Measurements from ENCODE around the gene ACP3.
"Not testable (repeated sequence)": the region's sequence is repeated elsewhere in the genome, so short reads cannot be mapped to it uniquely, and the experiment has no call there.

The ACP3 gene

DNA sequence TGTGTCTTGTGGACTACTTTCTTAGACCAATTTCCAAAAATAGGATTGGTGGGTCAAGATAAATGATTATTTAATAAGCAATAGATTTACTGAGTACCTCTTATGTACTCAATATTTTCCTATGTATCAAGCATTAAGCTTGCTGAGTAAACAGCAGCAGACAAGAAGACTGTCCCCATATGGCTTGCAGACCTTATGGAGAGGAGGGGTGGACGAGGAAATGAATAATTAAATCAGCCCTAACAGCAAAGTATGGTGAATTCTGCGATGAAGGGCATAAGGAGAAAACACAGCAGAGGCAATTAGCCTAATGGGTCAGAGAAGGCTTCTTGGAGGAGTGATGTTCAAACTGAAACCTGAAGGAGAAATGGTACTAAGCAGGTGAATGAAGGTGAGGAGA lies 45.1 kb downstream of the ACP3 start:
- TF ChIP-seq, protein P1, sequence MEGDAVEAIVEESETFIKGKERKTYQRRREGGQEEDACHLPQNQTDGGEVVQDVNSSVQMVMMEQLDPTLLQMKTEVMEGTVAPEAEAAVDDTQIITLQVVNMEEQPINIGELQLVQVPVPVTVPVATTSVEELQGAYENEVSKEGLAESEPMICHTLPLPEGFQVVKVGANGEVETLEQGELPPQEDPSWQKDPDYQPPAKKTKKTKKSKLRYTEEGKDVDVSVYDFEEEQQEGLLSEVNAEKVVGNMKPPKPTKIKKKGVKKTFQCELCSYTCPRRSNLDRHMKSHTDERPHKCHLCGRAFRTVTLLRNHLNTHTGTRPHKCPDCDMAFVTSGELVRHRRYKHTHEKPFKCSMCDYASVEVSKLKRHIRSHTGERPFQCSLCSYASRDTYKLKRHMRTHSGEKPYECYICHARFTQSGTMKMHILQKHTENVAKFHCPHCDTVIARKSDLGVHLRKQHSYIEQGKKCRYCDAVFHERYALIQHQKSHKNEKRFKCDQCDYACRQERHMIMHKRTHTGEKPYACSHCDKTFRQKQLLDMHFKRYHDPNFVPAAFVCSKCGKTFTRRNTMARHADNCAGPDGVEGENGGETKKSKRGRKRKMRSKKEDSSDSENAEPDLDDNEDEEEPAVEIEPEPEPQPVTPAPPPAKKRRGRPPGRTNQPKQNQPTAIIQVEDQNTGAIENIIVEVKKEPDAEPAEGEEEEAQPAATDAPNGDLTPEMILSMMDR (conservative IDR thresholded peaks at IDR 0.05): no peak
- H3K27ac ChIP-seq: peak overlapping the region; percentile 51; the same call in 1 of the 2 replicates

DNA sequence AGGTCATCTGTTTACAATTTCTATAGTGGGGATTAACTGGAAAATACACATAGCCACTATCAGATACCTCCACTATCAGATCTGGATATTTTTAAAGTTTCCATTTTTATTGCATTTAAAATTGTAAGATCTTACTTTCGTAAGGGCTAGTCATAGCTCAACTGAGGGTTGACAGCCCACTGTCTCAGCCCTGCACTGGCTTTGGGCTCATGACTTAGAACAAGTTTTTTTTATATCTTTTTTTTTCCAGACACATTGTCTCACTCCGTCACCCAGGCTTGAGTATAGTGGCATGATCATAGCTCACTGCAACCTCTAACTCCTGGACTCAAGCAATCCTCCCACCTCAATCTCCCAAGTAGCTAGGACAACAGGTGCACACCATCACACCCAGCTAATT lies 51.3 kb downstream of the ACP3 start:
- no peak overlapping the region for H3K27ac ChIP-seq
- TF ChIP-seq, protein P1 (conservative IDR thresholded peaks at IDR 0.05): no peak

DNA sequence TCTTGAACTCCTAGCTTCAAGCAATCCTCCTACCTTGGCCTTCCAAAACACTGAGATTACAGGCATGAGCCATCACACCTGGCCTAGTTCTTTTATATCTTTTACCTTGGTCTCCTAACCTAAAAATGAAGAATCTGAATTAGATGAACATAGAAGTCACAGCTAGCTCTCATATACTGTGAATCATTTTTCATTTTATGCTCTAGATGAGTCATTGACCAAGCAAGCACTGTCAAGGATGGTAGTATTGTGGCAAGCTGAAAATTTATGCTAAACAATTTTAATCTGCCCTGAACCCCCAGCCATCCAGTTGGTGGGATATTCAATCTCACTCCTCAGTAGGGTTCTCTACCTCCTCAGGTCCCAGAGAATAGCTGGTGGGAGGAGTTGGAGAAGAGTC lies 51.8 kb downstream of the ACP3 start:
- H3K27ac ChIP-seq: no peak overlapping the region
- TF ChIP-seq, protein P1 (conservative IDR thresholded peaks at IDR 0.05): no peak

DNA sequence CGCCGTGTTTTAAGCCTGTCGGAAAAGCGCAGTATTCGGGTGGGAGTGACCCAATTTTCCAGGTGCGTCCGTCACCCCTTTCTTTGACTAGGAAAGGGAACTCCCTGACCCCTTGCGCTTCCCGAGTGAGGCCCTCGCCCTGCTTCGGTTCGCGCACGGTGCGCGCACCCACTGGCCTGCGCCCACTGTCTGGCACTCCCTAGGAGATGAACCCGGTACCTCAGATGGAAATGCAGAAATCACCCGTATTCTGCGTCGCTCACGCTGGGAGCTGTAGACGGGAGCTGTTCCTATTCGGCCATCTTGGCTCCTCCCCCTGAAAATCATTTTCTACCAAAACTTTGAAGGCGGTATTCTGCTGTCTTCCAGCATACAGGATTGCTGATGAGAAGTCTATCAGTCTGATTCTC lies 59.7 kb downstream of the ACP3 start:
- not testable (repeated sequence) for H3K27ac ChIP-seq

DNA sequence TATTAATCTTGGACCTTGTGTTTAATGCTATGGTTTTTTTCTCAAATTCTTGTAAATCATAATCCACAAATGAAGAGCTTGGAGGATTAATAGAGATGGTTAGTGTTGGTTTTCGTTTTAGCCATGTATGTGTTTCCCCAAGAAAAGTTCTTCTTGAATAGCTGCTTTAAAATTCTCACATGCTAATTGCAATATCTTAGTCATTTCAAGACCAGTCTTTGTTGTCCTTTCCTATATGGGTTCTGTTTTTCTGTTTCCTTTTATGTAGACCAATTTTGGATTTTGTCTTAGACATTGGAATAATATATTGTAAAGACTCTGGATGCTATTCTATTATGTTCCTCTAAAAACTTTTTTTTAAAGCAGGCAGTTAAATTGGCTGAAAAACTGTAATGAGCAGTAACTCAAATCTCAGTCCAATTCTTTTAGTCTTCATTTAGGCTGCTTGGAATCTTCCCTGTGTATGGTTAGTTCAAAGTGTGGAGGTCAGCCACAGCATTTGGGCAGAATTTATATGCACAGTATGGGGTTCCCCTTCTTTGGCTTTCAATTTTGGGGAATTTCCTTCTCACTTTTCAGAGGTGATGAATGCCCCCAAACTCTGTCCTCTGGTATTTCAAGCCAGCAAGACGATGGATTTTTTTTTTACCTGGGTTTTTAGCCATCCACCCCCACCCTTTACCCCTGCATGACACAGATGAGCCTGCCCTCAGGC lies 61.0 kb downstream of the ACP3 start:
- H3K27ac ChIP-seq: no peak overlapping the region
- TF ChIP-seq, protein P1 (conservative IDR thresholded peaks at IDR 0.05): no peak

DNA sequence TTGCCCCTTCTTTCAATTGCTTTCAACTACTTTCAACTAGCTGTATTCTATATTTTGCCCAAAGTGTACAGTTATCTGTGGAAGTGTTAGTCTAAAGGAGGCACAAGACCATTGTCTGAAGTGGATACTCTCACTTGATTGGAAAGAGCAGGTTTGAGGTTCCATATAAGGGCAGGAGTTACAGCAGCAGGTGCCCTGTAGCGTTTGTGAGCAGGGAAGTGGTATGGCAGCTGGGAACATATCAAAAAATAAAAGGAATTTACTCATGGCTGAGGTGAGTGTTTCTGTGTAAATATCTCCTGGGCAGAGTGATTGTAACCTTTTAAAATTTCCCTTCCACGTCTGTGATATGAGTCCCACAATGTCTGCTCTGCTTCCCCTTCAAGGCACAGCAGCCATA lies 61.6 kb downstream of the ACP3 start:
- TF ChIP-seq, protein P1 (conservative IDR thresholded peaks at IDR 0.05): no peak
- no peak overlapping the region for H3K27ac ChIP-seq

DNA sequence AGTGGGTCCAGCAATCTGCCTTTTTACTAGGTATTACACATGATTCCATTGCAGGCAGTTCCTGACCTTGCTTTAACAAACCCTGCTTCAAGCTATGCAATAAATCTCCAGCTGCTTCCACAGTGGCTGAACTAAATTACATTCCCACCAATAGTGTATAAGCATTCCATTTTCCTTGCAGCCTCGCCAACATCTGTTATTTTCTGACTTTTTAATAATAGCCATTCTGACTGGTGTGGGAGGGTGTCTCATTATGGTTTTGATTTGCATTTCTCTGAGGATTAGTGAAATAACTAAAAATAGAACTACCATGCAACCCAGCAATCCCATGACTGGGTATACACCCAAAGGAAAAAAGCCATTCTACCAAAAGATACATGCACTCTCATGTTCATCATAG lies 63.7 kb downstream of the ACP3 start:
- TF ChIP-seq, protein P1 (conservative IDR thresholded peaks at IDR 0.05): no peak
- no peak overlapping the region for H3K27ac ChIP-seq

DNA sequence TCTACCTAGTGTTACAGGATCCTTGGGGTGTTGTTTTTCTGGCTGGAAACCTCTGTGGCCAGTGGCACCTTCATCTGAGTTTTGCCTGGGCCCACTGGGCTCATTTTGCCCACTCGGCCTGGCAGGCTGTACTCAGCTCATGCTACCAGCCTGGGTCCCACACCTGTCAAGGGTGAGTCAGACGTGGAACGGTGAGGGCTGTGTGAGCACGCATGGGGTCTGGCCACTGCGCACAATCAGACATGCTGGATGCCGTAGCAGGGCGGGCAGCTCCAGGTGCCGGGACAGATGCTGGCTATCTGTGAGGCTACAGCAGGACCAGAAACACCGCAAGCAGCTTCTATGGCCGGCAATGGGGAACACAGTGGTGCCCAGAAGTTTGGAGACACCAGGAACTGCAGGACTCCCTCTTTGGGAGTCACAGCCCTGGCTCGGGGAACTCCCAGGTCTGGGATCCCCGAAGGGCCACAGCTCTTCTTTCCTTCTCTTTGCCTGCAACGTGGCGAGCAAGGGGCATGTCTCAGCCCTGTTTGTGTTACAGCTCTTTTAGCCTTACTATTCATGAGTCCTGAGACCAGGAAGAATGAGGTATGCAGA lies 64.2 kb downstream of the ACP3 start:
- TF ChIP-seq, protein P1 (conservative IDR thresholded peaks at IDR 0.05): no peak
- no peak overlapping the region for H3K27ac ChIP-seq

Data from VCaP (cell line).